ENCODE results near the gene DNAH9.

Gene DNAH9

GRCh38 chr17:11625878-11626277 lies 27.6 kb downstream of the DNAH9 start:
- no peak overlapping the region for H3K4me2 ChIP-seq (ENCODE audit: insufficient read depth, low read length)
- no peak overlapping the region for H3K27ac ChIP-seq (ENCODE audit: low read length)
- no peaks in the 10 kb centered on the region for H4K20me1 ChIP-seq (ENCODE audit: insufficient read depth, low read length)
- H3K79me2 ChIP-seq (ENCODE audit: insufficient read depth, low read length) = no peaks in the 10 kb centered on the region
- no peak overlapping the region for H3K4me3 ChIP-seq (ENCODE audit: low read depth in 1 of 2, low read length in 2 of 2)
- H3K27me3 ChIP-seq (ENCODE audit: insufficient read depth, low read length, poor library complexity) = peaks cover 3% of the 10 kb centered on the region
- no peaks in the 10 kb centered on the region for H3K36me3 ChIP-seq (ENCODE audit: insufficient read depth, low read length)
- no peaks in the 10 kb centered on the region for H3K9me3 ChIP-seq (ENCODE audit: insufficient read depth, low read length, severe bottlenecking)
- TF ChIP-seq CTCF (IDR thresholded peaks at IDR 0.05; ENCODE audit: borderline replicate concordance, extremely low read depth, low read length, poor library complexity, severe bottlenecking) (no peak), EZH2 (IDR thresholded peaks at IDR 0.05; ENCODE audit: borderline replicate concordance, low read depth, low read length, severe bottlenecking) (no peak)
- no peaks in the 10 kb centered on the region for H3K4me1 ChIP-seq (ENCODE audit: insufficient read depth, low read length)
- DNase-seq (no peak), ATAC-seq (ENCODE audit: insufficient read depth, low read depth) (no peak)
- H2AFZ ChIP-seq (ENCODE audit: low read depth, low read length) = no peak overlapping the region
- no peak overlapping the region for H3K9ac ChIP-seq (ENCODE audit: low read depth, low read length)

GRCh38 chr17:11627301-11627940 lies 29.2 kb downstream of the DNAH9 start:
- Histone ChIP-seq H3K27me3 (ENCODE audit: insufficient read depth, low read length, poor library complexity) (peaks cover 3% of the 10 kb centered on the region), H3K36me3 (ENCODE audit: insufficient read depth, low read length) (no peaks in the 10 kb centered on the region), H3K4me3 (ENCODE audit: low read depth in 1 of 2, low read length in 2 of 2) (no peak overlapping the region), H3K27ac (ENCODE audit: low read length) (no peak overlapping the region), H3K79me2 (ENCODE audit: insufficient read depth, low read length) (no peaks in the 10 kb centered on the region), H3K4me2 (ENCODE audit: insufficient read depth, low read length) (no peak overlapping the region), H3K9me3 (ENCODE audit: insufficient read depth, low read length, severe bottlenecking) (no peaks in the 10 kb centered on the region), H3K9ac (ENCODE audit: low read depth, low read length) (no peak overlapping the region), H2AFZ (ENCODE audit: low read depth, low read length) (no peak overlapping the region), H4K20me1 (ENCODE audit: insufficient read depth, low read length) (no peaks in the 10 kb centered on the region), H3K4me1 (ENCODE audit: insufficient read depth, low read length) (no peaks in the 10 kb centered on the region)
- TF ChIP-seq EZH2 (IDR thresholded peaks at IDR 0.05; ENCODE audit: borderline replicate concordance, low read depth, low read length, severe bottlenecking) (no peak), CTCF (IDR thresholded peaks at IDR 0.05; ENCODE audit: borderline replicate concordance, extremely low read depth, low read length, poor library complexity, severe bottlenecking) (no peak)
- DNase-seq (no peak), ATAC-seq (ENCODE audit: insufficient read depth, low read depth) (no peak)

GRCh38 chr17:11628374-11628773 lies 30.1 kb downstream of the DNAH9 start:
- ATAC-seq (ENCODE audit: insufficient read depth, low read depth) (no peak), DNase-seq (no peak)

More at GRCh38 chr17:11628374-11628773, 30.1 kb downstream of the DNAH9 start:
- no peaks in the 10 kb centered on the region for H3K36me3 ChIP-seq (ENCODE audit: insufficient read depth, low read length)
- H3K4me2 ChIP-seq (ENCODE audit: insufficient read depth, low read length) = no peak overlapping the region
- H3K4me3 ChIP-seq (ENCODE audit: low read depth in 1 of 2, low read length in 2 of 2) = no peak overlapping the region
- no peaks in the 10 kb centered on the region for H3K79me2 ChIP-seq (ENCODE audit: insufficient read depth, low read length)
- H3K9ac ChIP-seq (ENCODE audit: low read depth, low read length) = no peak overlapping the region
- H3K27me3 ChIP-seq (ENCODE audit: insufficient read depth, low read length, poor library complexity) = peaks cover 3% of the 10 kb centered on the region
- H4K20me1 ChIP-seq (ENCODE audit: insufficient read depth, low read length) = no peaks in the 10 kb centered on the region
- TF ChIP-seq EZH2 (IDR thresholded peaks at IDR 0.05; ENCODE audit: borderline replicate concordance, low read depth, low read length, severe bottlenecking) (no peak), CTCF (IDR thresholded peaks at IDR 0.05; ENCODE audit: borderline replicate concordance, extremely low read depth, low read length, poor library complexity, severe bottlenecking) (no peak)
- no peak overlapping the region for H3K27ac ChIP-seq (ENCODE audit: low read length)
- H3K9me3 ChIP-seq (ENCODE audit: insufficient read depth, low read length, severe bottlenecking) = no peaks in the 10 kb centered on the region
- H2AFZ ChIP-seq (ENCODE audit: low read depth, low read length) = no peak overlapping the region
- H3K4me1 ChIP-seq (ENCODE audit: insufficient read depth, low read length) = no peaks in the 10 kb centered on the region

All from DND-41 (cell line).